Raji (cell line): ENCODE results near the gene C14orf119.

Experiments used
- POLR2A ChIP-seq: IDR thresholded peaks from 2 replicates; pipeline ENCODE4 v1.6.1; 2011; ENCODE audit warnings: low read depth, low read length, control low read depth; ENCODE audit not compliant: insufficient read depth

C14orf119 gene, protein sequence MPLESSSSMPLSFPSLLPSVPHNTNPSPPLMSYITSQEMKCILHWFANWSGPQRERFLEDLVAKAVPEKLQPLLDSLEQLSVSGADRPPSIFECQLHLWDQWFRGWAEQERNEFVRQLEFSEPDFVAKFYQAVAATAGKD

DNA sequence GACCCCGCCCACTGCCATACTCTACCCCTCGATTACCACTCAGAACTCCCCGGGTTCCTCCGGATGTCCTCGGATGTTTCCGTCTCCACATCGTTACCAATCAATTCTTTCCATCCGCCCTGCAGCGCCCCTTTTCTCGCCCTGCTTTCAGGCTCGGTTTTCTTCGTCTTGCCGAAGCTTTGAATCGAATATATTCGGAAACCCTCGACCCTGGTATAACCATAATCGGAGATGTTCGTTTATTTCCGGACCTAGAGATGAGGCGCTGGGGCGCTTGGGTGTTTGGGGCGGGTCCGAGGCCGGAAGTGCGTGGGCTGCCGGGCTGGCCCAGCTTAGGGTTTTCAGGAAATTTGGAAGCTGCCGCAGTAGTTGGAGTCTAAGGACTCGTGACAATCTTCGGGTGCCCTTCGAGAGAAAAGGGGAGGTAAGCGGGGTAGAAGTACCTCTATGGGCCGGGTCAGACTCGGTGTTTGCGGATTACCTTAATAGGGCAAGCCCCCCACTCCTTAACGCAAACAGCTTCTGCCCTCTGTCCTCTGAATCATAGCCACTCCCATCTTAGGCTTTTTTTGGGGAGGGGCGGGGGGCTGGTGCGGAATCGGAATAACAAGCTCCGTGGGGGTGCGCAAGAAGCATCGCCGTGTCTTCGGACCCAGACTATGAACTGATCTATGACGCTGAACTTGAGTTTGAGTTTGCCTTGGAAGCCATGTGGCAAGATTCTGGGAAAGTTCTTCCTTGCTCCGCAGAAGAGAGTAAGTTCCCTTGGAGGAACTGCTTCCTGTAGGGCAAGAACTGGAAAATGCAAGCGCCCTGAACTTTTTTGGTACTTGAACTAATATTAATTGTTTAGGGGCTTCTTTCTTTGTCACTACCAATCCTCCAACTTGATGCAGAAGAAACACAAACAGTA lies at the start of gene C14orf119:
C14orf119 (plus strand) TSS at position 310 of the 913 bp plus-strand sequence. CDS start 2,154 bp downstream, outside the sequence.
- TF ChIP-seq POLR2A: no peak

DNA sequence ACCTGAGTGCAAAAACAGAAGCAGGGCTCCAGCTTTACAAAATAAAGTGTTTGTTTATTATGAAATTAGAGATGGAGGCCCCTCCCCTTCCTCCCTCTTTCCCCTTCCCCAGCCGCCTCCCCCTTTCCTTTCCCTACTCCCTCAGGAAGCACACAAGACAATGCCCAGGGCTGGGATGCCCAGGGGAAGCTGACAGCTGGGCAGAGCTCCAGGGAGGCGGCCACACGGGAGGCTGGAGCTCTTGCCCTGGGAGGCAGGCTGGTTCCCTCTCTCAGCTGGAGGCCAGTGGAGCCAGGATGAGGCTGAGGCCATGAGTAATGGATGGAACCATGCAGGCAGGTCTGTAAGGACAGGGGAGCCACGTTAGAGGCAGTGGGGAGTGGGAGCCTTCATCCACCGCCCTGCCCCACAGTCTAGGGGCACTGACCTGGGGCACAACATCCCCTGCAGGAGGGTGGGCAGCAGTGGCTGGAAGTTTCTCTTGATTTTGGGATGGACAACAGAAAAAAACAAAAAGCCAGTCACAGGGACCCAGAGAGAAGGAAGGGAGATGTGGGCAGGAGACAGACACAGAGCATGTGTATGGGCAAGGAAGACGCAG lies 48.2 kb upstream of the C14orf119 start:
- TF ChIP-seq POLR2A: no peak

DNA sequence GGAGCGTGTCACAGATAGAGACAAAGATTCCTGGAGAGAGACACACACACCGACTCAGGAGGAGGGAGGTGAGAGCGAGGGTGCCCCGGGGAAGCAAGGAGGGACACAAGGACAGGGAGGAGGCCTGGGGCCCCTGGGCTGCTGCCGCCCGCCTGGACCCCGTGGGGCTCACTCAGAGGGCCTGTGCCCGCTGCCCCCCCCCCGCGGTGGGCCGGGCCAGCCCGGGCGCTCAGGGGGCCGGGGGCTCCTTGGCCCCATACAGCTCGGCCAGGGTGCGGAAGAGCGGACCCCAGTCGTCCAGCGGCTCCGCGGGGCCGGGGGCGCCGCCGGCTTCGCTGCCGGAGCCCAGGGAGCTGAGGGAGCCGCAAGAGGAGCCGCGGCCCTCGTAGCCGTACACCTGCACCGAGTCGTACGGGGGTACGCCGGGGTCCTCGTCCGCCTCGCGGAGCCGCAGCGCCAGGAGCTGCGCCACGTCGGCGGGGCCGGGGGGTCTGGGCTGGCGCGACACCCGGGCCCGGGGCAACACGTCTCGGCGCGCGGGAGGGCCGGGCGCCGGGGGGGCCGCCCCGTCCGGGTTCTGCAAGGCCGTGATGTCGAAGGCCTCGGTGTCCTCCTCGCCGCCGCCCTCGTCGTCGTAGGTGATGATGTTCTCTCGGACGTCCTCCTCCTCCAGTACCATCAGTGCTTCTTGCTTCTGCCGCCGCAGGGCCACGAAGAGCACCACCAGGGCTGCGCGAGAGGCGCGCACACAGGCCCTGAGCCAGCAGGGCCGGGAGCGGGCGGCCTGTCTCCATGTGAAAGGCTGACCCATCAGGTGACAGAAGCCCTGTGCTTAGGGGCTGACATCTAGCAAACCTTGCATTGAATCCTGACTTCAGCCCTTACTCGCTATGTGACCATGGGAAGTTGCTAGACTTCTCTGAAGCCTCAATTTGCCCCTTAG lies 47.3 kb upstream of the C14orf119 start:
- TF ChIP-seq POLR2A: no peak

DNA sequence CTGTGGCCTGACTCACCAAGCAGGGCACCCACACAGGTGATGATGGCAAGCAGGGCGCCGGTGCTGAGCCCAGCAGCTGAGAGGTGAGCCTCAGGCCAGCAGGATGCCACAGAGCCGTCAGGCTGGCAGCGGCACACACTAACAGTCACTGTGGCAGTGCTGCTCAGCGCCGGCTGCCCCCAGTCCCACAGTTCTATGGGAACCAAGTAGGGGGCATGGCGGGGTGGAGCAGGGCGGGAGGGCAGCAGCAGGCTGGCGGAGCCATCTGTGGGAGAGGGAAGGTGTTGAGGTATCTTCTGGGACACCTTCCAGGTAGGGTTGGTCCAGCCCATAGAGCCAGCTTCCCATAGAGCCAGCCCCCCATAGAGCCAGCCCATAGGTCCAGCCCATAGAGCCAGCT lies 46.3 kb upstream of the C14orf119 start:
- TF ChIP-seq POLR2A: no peak

DNA sequence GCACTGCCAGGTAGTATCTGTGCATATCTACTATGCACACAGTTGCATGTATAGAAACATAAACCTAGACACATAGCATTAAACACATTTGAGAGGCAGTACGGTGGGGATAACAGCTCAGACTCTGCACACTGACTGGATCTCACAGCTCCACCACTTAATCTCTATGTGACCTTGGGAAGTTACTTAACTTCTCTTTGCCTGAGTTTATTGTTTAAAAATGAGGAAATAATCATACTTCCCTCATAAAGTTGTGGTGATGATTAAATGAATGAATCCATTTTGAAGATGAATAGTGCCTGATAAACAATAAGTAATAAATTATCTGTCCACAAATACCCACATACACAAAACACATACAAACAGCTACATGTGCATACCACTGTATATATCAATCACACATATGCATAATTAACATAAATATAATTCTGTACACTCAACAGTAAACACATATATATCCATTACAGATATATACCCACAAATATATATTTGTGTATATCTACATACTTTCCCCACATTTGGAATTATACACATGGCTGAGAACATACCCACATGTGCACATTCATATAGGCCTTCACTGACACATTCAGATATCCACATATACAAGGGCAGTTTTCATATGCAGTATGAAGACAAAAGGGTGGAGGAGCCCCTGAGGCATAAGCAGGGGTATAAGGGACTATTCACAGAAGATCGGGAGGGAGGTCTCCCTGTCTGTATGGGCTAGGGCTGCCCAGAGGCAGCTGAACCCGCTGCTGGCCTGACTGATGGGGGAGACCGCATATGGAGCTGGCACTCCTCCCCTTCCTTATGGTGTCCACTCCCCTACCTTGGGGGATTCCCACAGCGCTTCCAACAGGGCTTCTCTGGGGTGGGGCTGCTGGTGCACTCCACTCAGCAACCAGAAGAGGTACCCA lies 43.9 kb upstream of the C14orf119 start:
- TF ChIP-seq POLR2A: no peak

DNA sequence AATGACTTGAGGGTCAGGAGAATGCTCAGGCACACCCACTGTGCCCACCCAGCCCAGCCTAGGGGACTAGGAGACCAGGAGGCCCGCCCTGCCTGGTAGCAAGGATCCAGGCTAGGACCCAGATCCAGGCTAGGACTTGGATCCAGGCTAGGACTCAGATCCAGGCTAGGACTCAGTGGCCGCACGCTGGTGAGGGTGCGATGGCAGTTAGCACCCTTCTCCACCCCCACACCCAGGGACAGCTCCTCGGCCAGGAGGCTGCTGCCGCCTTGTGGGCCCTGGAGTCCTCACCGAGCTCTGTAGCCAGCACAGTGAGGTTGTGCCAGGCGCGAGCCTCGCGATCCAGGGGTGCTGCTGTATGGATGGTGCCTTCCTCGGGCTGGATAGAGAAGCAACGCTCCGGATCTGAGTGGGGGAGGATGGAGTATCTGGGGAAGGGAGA lies 43.1 kb upstream of the C14orf119 start:
- TF ChIP-seq POLR2A: no peak

DNA sequence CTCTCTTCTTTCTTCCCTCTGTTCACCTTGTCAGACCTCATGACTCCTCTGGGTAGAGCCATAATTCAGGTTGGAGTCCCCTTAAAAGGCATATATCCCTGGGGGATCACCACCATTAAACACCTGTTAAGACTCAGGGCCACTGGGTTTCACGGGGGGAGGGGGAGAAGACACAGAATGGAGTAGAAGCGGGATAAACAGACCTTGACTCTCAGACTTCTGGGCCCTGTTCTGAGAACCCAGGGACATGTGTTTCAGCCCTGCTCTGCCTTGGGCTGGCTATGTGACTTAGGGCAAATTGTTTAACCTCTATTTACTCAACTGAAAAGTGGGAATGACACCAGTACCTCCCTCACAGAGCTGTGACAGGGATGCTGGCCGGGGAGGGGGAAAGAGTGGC lies 42.6 kb upstream of the C14orf119 start:
- no peak for TF ChIP-seq POLR2A

DNA sequence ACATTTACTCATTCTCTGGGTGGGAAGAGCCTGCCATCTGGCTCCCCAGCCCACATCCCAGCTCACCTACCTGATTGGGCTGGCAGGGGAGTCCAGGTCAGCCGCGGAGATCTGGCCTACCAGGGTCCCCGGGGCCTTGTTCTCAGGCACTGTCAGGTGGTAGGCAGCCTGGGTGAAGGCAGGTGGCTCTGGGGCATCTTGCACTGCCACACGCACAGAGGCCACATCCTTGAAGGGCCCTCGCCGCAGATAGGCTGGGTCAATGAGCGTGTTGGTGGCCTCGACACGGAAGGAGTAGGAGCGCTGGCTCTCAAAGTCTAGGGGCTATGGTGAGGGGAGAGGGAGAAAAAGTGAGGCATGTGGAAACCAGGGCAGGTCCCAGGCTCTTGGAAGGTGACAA lies 41.9 kb upstream of the C14orf119 start:
- no peak for TF ChIP-seq POLR2A

DNA sequence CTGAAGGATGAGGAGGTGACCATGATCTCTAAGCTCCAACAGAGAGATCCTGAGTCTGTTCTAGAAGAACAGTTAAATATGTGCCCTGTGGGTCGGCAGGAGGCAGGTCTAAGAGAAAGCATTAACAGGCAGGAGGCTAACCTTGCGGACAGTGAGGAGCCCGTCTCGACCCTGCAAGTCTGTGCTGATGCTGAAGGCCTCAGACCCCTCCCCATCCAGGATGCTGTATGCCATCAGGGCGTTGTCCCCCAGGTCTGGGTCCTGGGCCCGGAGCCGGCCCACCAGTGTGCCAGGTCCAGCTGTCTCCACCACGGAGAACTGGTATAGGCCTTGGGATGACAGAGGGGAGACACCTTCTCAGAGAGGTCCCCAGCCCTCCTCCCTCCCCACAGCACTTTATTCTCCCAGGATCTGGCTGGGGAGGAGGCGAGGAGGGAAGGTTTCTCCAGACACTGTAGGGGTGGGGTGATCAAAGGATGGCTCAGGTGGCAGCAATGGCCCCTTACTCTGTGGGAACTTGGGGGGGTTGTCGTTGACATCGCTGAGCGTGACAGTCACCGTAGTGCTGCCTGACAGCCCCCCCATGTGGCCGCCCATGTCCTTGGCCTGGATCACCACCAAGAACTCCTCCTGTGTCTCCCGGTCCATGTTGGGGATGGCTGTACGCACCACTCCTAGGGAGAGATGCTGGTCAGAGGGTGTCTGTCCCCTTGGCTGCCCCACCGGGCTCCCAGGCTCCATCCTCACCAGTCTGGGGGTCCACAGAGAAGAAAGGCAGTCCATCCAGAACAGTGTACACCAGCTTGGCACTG lies 41.1 kb upstream of the C14orf119 start:
- TF ChIP-seq POLR2A: no peak

DNA sequence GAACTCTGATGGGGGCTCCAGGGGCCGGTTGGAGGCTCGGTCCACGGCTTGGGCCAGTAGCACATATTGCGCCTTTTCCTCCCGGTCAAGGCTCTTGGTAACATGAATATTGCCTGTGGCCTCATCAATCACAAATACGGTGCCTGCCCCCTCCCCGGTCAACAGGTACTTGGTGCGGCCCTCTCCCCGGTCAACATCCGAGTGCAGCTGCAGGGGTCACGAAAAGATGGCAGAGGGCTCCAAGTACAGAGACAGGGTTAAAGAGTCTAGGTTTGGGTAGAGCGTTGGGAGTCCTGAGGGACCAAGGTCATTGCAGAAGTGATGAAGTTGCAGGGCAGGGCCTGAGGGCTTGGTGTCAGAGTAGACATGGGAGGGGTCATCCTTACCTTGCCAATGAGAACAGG lies 40.2 kb upstream of the C14orf119 start:
- no peak for TF ChIP-seq POLR2A

DNA sequence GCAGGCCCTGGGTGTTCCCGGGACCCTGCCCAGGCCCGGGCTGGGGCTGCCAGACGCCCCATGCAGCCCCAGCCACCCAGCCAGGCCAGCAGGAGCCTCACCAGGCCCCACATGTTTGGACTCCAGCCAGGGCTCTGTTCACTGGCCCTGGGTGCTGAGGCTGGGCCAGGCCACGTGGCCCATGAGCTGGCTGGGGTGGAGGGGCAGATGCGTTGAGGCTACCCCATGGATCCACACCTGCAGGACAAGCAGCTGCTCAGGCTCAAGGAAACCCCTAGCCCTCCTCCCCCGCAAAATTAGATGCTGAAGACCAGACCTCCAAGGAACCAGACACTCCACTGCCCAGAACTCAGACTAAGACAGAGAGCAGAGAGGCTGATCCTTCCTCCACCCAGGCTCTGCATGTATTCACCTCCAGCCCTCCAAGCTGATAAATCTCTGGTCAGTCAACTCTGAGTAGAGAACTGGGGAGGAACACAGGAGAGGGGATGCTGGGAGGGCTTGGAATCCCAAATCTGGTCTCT lies 39.6 kb upstream of the C14orf119 start:
- TF ChIP-seq POLR2A: no peak

DNA sequence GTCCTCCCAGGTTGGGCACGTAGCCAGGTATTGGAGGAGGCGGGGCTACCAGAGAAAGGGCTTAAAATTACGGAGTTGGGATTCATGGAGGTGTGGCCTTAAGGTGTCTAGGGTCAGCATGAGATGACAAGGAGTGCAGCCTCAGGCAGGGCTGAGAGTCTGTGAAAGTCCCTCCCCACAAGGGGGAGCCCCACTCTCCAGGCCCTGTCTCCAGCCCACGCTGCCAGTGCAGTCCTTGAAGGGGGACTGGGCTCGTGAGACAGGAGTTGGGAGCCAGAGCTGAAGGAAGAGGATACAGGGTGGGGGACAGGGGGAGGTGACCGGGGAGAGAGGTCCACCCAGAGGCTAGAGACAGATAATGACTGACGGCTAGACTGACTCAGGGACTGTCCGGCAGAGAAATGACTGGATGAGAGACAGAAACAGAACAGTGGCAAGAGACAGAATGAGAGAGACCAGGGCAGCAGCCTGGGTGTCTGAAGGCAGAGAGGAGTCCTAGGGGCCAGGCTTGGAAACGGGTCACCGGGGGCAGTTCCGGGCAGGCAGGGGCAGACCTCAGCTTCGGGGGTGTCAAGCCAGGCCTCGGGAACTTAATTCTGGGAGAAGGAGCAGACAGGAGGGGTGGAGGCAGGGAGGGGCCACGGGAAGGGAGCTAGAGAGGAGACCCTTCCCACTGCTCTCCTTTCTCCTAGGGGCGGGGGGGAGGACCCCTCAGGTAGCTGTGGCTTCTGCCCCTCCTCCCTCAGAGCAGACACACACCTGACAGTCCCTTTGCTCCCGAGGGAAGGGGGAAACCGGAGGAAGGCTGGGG lies 39.0 kb upstream of the C14orf119 start:
- TF ChIP-seq POLR2A: no peak
